RWPE2 (cell line): ENCODE results near the gene NAGS.
"Not testable (repeated sequence)": the region's sequence is repeated elsewhere in the genome, so short reads cannot be mapped to it uniquely, and the experiment has no call there.

Experiments
- ATAC-seq: fragments of 200-7000 bp; cut with Tn5 transposase; 3 replicates; pipeline ENCODE4 v1.9.1; 2021; ENCODE audit warnings: low read depth
- DNase-seq: peaks from one replicate; pipeline ENCODE4 v3.0.0-alpha.2; 2020; ENCODE audit warnings: low spot score
- H3K27ac ChIP-seq: fragments of 450-650 bp; 2 replicates; pipeline ENCODE4 v1.5.1; 2017; ENCODE audit warnings: mild to moderate bottlenecking; ENCODE audit not compliant: poor library complexity, severe bottlenecking
- H3K27me3 ChIP-seq: fragments of 250-450 bp; sonication (Bioruptor Pico); 2 replicates; pipeline ENCODE4 v1.5.1; 2021; ENCODE audit warnings: mild to moderate bottlenecking, moderate library complexity; ENCODE audit not compliant: insufficient read depth, poor library complexity, severe bottlenecking
- H3K36me3 ChIP-seq: fragments of 250-450 bp; sonication (Bioruptor Pico); 2 replicates; pipeline ENCODE4 v1.5.1; 2020; ENCODE audit warnings: low read depth, mild to moderate bottlenecking, moderate library complexity
- H3K4me1 ChIP-seq: fragments of 250-450 bp; sonication (Bioruptor Pico); 2 replicates; pipeline ENCODE4 v1.5.1; 2021; ENCODE audit warnings: mild to moderate bottlenecking, moderate library complexity; ENCODE audit not compliant: insufficient read depth, poor library complexity, severe bottlenecking
- H3K4me3 ChIP-seq: fragments of 250-450 bp; sonication (Bioruptor Pico); 2 replicates; pipeline ENCODE4 v1.5.1; 2021; ENCODE audit warnings: mild to moderate bottlenecking, moderate library complexity; ENCODE audit not compliant: severe bottlenecking
- H3K9me3 ChIP-seq: fragments of 250-450 bp; sonication (Bioruptor Pico); 2 replicates; pipeline ENCODE4 v1.5.1; 2021; ENCODE audit warnings: mild to moderate bottlenecking, moderate library complexity; ENCODE audit not compliant: severe bottlenecking
- CTCF ChIP-seq: fragments of 450-650 bp; IDR thresholded peaks from one replicate; pipeline ENCODE4 v1.5.1; 2017; ENCODE audit warnings: mild to moderate bottlenecking, moderate library complexity; ENCODE audit not compliant: poor library complexity, severe bottlenecking

NAGS gene

GRCh38 chr17:43962479-43962878, 41.9 kb upstream of the NAGS start:
- H3K27me3 ChIP-seq: no peaks in the 10 kb centered on the region
- no peak overlapping the region for H3K4me3 ChIP-seq
- H3K9me3 ChIP-seq: no peaks in the 10 kb centered on the region
- no peak for ATAC-seq
- no peak overlapping the region for H3K27ac ChIP-seq
- H3K36me3 ChIP-seq: no peaks in the 10 kb centered on the region
- no peak for DNase-seq
- TF ChIP-seq CTCF: no peak
- H3K4me1 ChIP-seq: no peaks in the 10 kb centered on the region

GRCh38 chr17:43966276-43966675, 38.1 kb upstream of the NAGS start:
- no peak overlapping the region for H3K4me3 ChIP-seq
- H3K27ac ChIP-seq: no peak overlapping the region
- no peaks in the 10 kb centered on the region for H3K36me3 ChIP-seq
- no peaks in the 10 kb centered on the region for H3K4me1 ChIP-seq
- DNase-seq (no peak), ATAC-seq (no peak)
- H3K27me3 ChIP-seq: no peaks in the 10 kb centered on the region
- no peaks in the 10 kb centered on the region for H3K9me3 ChIP-seq
- no peak for TF ChIP-seq CTCF

DNA sequence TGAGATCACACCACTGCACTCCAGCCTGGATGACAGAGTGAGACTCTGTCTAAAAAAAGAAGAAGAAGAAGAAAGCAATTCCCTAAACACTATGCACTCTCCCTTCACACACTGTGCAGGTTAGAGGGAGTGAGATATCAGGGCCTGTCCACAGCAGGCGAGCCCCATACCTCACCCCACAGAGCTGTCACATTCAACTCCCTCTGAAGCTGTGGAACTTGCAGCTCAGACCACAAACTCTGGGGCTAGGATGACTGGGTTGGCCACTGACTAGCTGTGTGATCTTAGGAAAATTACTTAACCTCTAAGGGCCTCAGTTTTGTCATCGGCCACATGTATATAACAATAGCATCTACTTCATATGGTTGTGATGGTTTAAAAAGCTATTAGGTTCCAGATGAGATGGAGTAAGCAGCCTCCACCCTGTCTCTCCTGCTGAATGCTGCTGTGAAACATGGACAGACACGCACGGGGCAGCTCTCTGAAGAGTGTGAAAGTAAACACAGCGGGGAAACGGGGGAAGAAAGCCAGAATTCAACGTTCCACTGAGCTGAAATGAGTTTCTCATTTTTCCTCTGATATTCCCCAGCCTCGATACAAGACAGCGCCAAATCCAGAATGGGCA, 37.1 kb upstream of the NAGS start:
- no peak for TF ChIP-seq CTCF
- no peaks in the 10 kb centered on the region for H3K36me3 ChIP-seq
- H3K4me3 ChIP-seq: no peak overlapping the region
- ATAC-seq (no peak), DNase-seq (no peak)
- no peaks in the 10 kb centered on the region for H3K9me3 ChIP-seq
- no peaks in the 10 kb centered on the region for H3K4me1 ChIP-seq
- H3K27me3 ChIP-seq: no peaks in the 10 kb centered on the region
- H3K27ac ChIP-seq: no peak overlapping the region

GRCh38 chr17:43970366-43970765, 34.1 kb upstream of the NAGS start:
- Histone ChIP-seq H3K9me3 (no peaks in the 10 kb centered on the region), H3K27me3 (peaks cover 16% of the 10 kb centered on the region), H3K27ac (no peak overlapping the region), H3K36me3 (no peaks in the 10 kb centered on the region), H3K4me3 (no peak overlapping the region), H3K4me1 (no peaks in the 10 kb centered on the region)
- ATAC-seq (no peak), DNase-seq (no peak)
- no peak for TF ChIP-seq CTCF

DNA sequence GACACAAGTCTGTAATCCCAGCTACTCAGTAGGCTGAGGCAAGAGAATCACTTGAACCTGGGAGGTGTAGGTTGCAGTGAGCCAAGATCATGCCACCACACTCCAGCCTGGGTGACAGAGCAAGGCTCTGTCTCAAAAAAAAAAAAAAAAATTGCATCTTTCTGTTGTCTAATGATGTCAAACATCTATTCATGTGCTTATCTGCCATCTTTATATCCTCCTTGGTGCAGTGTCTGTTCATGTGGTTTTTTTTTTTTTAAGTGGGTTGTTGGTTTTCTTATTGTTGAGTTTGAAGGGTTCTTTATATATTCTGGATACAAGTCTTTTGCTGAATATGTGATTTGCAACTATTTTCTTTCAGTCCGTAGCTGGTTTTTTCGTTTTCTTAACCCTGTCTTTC, 33.0 kb upstream of the NAGS start:
- peaks cover 16% of the 10 kb centered on the region for H3K27me3 ChIP-seq
- H3K9me3 ChIP-seq, H3K36me3 ChIP-seq, ATAC-seq, H3K4me1 ChIP-seq, H3K4me3 ChIP-seq, DNase-seq, H3K27ac ChIP-seq: not testable (repeated sequence)

DNA sequence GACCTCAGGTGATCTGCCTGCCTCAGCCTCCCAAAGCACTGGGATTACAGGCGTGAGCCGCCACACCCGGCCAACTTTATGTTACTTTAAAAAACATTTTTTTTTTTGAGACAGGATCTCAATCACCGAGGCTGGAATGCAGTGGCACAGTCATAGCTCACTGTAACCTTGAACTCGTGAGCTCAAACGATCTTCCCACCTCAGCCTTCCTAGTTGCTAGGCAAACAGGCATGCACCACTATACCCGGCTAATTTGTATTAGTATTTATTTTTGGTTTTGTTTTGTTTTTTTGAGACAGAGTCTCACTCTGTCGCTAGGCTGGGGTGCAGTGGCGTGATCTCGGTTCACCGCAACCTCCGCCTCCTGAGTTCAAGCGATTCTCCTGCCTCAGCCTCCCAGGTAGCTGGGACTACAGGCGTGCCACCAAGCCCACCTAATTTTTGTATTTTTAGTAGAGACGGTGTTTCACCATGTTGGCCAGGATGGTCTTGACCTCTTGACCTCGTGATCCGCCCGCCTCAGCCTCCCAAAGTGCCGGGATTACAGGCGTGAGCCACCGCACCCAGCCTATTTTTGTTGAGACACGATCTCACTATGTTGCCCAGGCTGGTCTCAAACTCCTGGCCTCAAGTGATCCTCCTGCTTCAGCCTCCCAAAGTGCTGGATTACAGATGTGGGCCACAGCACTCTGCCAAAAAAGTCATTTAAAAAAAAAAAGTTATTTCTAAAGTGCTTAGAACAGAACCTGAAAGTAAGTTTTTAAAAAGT, 31.8 kb upstream of the NAGS start:
- H3K9me3 ChIP-seq, H3K27ac ChIP-seq, DNase-seq, H3K4me3 ChIP-seq, ATAC-seq, H3K36me3 ChIP-seq, H3K4me1 ChIP-seq: not testable (repeated sequence)
- H3K27me3 ChIP-seq: peaks cover 16% of the 10 kb centered on the region
